Vagina (tissue), 2 donors: ENCODE measurements around the gene MRM2. TPM values are rescaled to one million over a fixed set of nuclear protein-coding genes. Genes with fewer than 3 reads are reported as not detected.

Source experiments
- DNase-seq, 2 donors: peaks; one replicate each; pipeline ENCODE4 v3.0.0-alpha.2; 2017; ENCODE audit errors: extremely low spot score in 2 of 2
- H3K27ac ChIP-seq: fragments of 200-600 bp; sonication (generic); one replicate; pipeline ENCODE4 v1.5.1; 2019
- H3K27me3 ChIP-seq: fragments of 200-600 bp; sonication (generic); one replicate; pipeline ENCODE4 v1.5.1; 2019
- H3K36me3 ChIP-seq, 2 donors: fragments of 200-600 bp; sonication (generic); one replicate each; pipeline ENCODE4 v1.5.1; 2017 to 2019
- H3K4me1 ChIP-seq: fragments of 200-600 bp; sonication (generic); one replicate; pipeline ENCODE4 v1.5.1; 2019
- H3K4me3 ChIP-seq, 2 donors: fragments of 200-600 bp; sonication (generic); 1 replicate in 1 of 2; 2 replicates in 1 of 2; pipeline ENCODE4 v1.5.1; 2016 to 2019
- H3K9me3 ChIP-seq: fragments of 200-600 bp; sonication (generic); one replicate; pipeline ENCODE4 v1.5.1; 2019
- POLR2A ChIP-seq, 2 donors: fragments of 450-650 bp; IDR thresholded peaks; one replicate each; pipeline ENCODE4 v1.6.1; 2017; ENCODE audit warnings: antibody characterized with exemption in 2 of 2, mild to moderate bottlenecking in 2 of 2, moderate library complexity in 2 of 2
- POLR2AphosphoS5 ChIP-seq, 2 donors: sonication (generic); formaldehyde crosslinking; IDR thresholded peaks; one replicate each; pipeline ENCODE4 v1.9.0; 2017; ENCODE audit warnings: antibody characterized with exemption in 2 of 2, mild to moderate bottlenecking in 2 of 2, low read depth in 1 of 2; ENCODE audit not compliant: insufficient read depth in 1 of 2
- intact Hi-C: fragments of 100-400 bp; cut with DNase I; formaldehyde crosslinking; loops from one replicate; pipeline ENCODE4 v1.15.1; 2023
- total RNA-seq: library from RNA; depleted of rRNA; stranded (reverse); fragments of >200 nt; gene quantifications from one replicate; pipeline ENCODE4 v1.2.3, GENCODE V29; 2016
- TF ChIP-seq, protein P1 (sequence below), 3 experiments: fragments of 450-650 bp in 2 of 3; fragments of 200-600 bp in 1 of 3; sonication (generic) in 1 of 3; IDR thresholded peaks; one replicate each; pipeline ENCODE4 v1.5.1; 2017 to 2019; ENCODE audit warnings: antibody characterized with exemption in 3 of 3, mild to moderate bottlenecking in 2 of 3, moderate library complexity in 2 of 3

MRM2 gene
- total RNA-seq, 1 donor from 2014 or later = 8.3 TPM

DNA sequence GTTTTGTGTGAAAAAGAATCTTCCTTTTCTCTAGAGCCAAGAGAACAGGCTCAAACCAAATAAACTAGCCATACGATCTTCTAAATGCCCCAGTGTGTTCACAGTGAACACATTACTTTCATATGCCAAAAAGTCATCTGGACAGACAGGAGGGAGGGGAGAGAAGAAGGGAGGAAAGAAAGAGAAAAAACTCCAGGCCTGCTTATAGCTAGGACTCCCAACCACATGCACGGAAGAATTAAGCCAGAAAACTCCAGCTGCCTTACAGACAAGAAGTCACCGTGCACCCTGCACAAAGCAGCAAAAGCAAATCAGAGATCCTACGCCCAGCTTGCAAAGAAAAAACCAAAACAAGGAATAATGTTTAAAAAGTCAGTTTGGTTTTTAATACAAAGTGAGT, 37.9 kb upstream of the MRM2 start:
- Histone ChIP-seq H3K4me1 (peaks cover 22% of the 10 kb centered on the region), H3K27ac (peak overlapping the region; percentile 24), H3K27me3 (no peaks in the 10 kb centered on the region), H3K4me3 (no peak overlapping the region), H3K36me3 (no peaks in the 10 kb centered on the region), H3K9me3 (no peaks in the 10 kb centered on the region)
- TF ChIP-seq POLR2A (IDR thresholded peaks at IDR 0.05) (no peak), POLR2AphosphoS5 (IDR thresholded peaks at IDR 0.05; ENCODE audit: insufficient read depth in 1 of 2, low read depth in 1 of 2) (no peak)
- TF ChIP-seq, protein P1, sequence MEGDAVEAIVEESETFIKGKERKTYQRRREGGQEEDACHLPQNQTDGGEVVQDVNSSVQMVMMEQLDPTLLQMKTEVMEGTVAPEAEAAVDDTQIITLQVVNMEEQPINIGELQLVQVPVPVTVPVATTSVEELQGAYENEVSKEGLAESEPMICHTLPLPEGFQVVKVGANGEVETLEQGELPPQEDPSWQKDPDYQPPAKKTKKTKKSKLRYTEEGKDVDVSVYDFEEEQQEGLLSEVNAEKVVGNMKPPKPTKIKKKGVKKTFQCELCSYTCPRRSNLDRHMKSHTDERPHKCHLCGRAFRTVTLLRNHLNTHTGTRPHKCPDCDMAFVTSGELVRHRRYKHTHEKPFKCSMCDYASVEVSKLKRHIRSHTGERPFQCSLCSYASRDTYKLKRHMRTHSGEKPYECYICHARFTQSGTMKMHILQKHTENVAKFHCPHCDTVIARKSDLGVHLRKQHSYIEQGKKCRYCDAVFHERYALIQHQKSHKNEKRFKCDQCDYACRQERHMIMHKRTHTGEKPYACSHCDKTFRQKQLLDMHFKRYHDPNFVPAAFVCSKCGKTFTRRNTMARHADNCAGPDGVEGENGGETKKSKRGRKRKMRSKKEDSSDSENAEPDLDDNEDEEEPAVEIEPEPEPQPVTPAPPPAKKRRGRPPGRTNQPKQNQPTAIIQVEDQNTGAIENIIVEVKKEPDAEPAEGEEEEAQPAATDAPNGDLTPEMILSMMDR (IDR thresholded peaks at IDR 0.05) = no peak
- intact Hi-C loops = no loop called here
- DNase-seq = no peak

DNA sequence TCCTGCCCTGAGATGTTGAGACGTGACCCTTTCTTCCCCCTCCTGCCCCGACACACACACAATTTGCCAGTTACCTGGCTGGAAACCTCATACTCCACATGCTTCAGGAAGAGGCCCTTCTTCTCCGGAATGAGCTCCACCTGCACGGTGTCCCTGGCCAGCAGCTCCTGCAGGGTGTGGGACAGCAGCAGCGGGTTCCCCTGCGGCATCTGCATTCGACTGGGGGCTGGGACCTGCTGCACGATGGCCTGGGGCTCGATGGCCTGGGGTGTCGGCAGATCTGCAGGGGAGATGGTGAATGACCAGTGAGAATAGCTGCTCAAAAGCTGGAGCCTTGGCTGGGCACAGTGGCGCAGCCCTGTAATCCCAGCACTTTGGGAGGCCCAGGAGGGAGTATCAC, 36.0 kb upstream of the MRM2 start:
- TF ChIP-seq, protein P1 (IDR thresholded peaks at IDR 0.05) = no peak
- TF ChIP-seq POLR2A (IDR thresholded peaks at IDR 0.05) (no peak), POLR2AphosphoS5 (IDR thresholded peaks at IDR 0.05; ENCODE audit: insufficient read depth in 1 of 2, low read depth in 1 of 2) (no peak)
- Histone ChIP-seq H3K4me3 (no peak overlapping the region), H3K4me1 (peaks cover 22% of the 10 kb centered on the region), H3K9me3 (no peaks in the 10 kb centered on the region), H3K36me3 (no peaks in the 10 kb centered on the region), H3K27ac (no peak overlapping the region), H3K27me3 (no peaks in the 10 kb centered on the region)
- no peak for DNase-seq
- intact Hi-C loops = no loop called here

DNA sequence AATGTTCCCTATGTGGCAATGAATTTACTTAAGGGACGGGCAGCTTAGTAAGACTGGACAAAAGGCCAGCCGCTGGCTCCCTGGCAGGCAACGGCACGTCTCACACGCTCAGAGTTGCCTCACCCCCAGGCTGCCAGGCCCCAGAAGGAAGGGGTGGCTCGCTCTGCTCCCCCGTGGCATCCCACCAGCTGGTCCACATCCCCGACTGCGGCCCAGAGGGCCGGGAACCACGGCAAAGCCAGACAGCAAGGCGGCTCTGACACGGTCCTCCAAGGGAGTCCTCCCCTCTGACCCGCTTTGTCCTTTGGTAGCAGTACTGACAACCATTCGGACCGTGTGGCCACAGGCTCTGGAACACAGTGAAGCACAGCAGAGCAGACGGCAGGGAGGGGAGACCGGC, 34.1 kb upstream of the MRM2 start:
- intact Hi-C loops = no loop called here
- Histone ChIP-seq H3K36me3 (peaks cover 0 to 3% of the 10 kb centered on the region in 2 donors), H3K4me1 (peaks cover 10% of the 10 kb centered on the region), H3K27me3 (no peaks in the 10 kb centered on the region), H3K4me3 (no peak overlapping the region), H3K9me3 (no peaks in the 10 kb centered on the region), H3K27ac (no peak overlapping the region)
- no peak for DNase-seq
- no peak for TF ChIP-seq POLR2A (IDR thresholded peaks at IDR 0.05)
- no peak for TF ChIP-seq POLR2AphosphoS5 (IDR thresholded peaks at IDR 0.05; ENCODE audit: insufficient read depth in 1 of 2, low read depth in 1 of 2)
- TF ChIP-seq, protein P1 (IDR thresholded peaks at IDR 0.05) = no peak

DNA sequence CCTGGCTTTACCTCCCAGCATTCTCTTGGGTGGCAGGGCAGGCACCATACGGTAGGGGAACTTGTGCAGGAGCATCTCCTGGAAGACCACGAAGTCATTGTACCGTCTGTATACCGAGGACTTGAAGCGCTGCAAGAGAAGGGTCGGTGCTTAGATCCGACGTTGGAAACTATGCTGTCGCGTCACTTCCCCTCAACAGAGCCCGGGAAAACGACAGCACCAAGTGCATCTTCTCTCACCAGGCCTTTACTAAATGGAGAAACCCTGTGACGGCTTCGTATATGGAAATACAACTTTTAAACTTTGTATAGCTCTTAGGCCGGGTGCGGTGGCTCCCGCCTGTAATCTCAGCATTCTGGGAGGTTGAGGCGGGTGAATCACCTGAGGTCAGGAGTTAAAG, 33.1 kb upstream of the MRM2 start:
- no peak for DNase-seq
- peaks cover 0 to 10% of the 10 kb centered on the region in 2 donors for H3K36me3 ChIP-seq

DNA sequence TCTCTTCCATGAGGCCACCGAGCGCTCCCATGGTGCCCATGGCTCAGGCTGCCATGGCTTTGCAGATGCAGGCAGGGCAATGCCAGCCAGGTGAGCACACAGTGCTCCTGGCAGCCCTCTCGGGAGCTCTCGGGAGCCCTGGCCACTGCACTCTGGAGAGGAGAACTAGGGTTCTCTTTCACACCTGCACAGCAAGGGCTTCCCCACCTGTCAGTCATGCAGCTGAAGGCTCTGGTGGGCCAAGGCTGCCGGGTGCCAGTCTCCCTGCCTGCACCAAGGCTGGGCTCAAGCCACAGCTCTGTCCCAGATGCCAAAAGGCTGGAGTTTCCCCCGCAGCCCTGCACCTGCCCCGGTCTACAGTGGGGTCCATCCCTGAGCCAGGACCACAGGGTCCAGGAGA, 32.7 kb upstream of the MRM2 start:
- Histone ChIP-seq H3K9me3 (no peaks in the 10 kb centered on the region), H3K27me3 (no peaks in the 10 kb centered on the region), H3K36me3 (peaks cover 0 to 10% of the 10 kb centered on the region in 2 donors), H3K27ac (no peak overlapping the region), H3K4me1 (peaks cover 3% of the 10 kb centered on the region), H3K4me3 (no peak overlapping the region)
- DNase-seq = no peak
- intact Hi-C loops = no loop called here
- TF ChIP-seq POLR2AphosphoS5 (IDR thresholded peaks at IDR 0.05; ENCODE audit: insufficient read depth in 1 of 2, low read depth in 1 of 2) = no peak
- TF ChIP-seq, protein P1 (IDR thresholded peaks at IDR 0.05) = no peak
- TF ChIP-seq POLR2A (IDR thresholded peaks at IDR 0.05) = no peak

More for the DNA sequence above, 33.1 kb upstream of the MRM2 start:
- TF ChIP-seq POLR2A (IDR thresholded peaks at IDR 0.05) = no peak
- H3K9me3 ChIP-seq = no peaks in the 10 kb centered on the region
- no peak overlapping the region for H3K27ac ChIP-seq
- intact Hi-C loops = no loop called here
- no peaks in the 10 kb centered on the region for H3K27me3 ChIP-seq
- H3K4me1 ChIP-seq = peaks cover 4% of the 10 kb centered on the region
- no peak overlapping the region for H3K4me3 ChIP-seq
